Sciatic nerve (tissue), 2 donors: ENCODE measurements around the gene ALX3. TPM values are rescaled to one million over a fixed set of nuclear protein-coding genes. Genes with fewer than 3 reads are reported as not detected.

ENCODE experiments used
- ATAC-seq: fragments of 200-7000 bp; cut with Tn5 transposase; one replicate; pipeline ENCODE4 v1.9.1; 2020; ENCODE audit warnings: mild to moderate bottlenecking, moderate library complexity
- DNase-seq: peaks from one replicate; pipeline ENCODE4 v3.0.0-alpha.2; 2020; ENCODE audit warnings: low spot score
- intact Hi-C: fragments of 100-400 bp; cut with DNase I; formaldehyde crosslinking; loops from one replicate; pipeline ENCODE4 v1.14.2; 2022
- total RNA-seq: library from RNA; stranded (reverse); fragmentation: NEBNext Ultra II Directional; extraction: Animal tissue kit (Norgen Biotek cat#: 25700); gene quantifications from one replicate; pipeline ENCODE4 v1.2.1, GENCODE V29; 2021
- donor health status: DM: no; HTN: no; CAD: no.
- donor health status: DM: no; HTN: no; CAD: no.

ALX3 gene
- total RNA-seq, 1 donor from 2014 or later: not detected

GRCh38 chr1:110068646-110069403, 1.6 kb downstream of the ALX3 start:
- DNase-seq (no peak), ATAC-seq (no peak)
- intact Hi-C loops: no loop called here

- ATAC-seq (no peak), DNase-seq (no peak)
- intact Hi-C loops: no loop called here
These were observed 2.4 kb downstream of the ALX3 start for GRCh38 chr1:110067893-110068645.

- intact Hi-C loops: no loop called here
- no peak for ATAC-seq
- no peak for DNase-seq
These were observed 3.0 kb downstream of the ALX3 start for GRCh38 chr1:110067479-110067892.

GRCh38 chr1:110065841-110066240, 4.6 kb downstream of the ALX3 start:
- no peak for ATAC-seq
- no peak for DNase-seq

GRCh38 chr1:110064576-110065337, 5.7 kb downstream of the ALX3 start:
- DNase-seq (no peak), ATAC-seq (no peak)
- intact Hi-C loops: no loop called here

More at GRCh38 chr1:110065841-110066240, 4.6 kb downstream of the ALX3 start:
- intact Hi-C loops: no loop called here

GRCh38 chr1:110063781-110064180, 6.7 kb downstream of the ALX3 start:
- intact Hi-C loops: no loop called here
- ATAC-seq: no peak
- no peak for DNase-seq

- DNase-seq (no peak), ATAC-seq (no peak)
- intact Hi-C loops: no loop called here
These were observed 7.9 kb downstream of the ALX3 start for GRCh38 chr1:110062612-110063011.

GRCh38 chr1:110061341-110061740, 9.1 kb downstream of the ALX3 start:
- ATAC-seq (no peak), DNase-seq (no peak)
- intact Hi-C loops: no loop called here

GRCh38 chr1:110060662-110061060, 9.8 kb downstream of the ALX3 start:
- DNase-seq: no peak

GRCh38 chr1:110060034-110060661, 10.3 kb downstream of the ALX3 start:
- no peak for ATAC-seq
- DNase-seq: peak; percentile 64
- intact Hi-C loops: no loop called here

More at GRCh38 chr1:110060662-110061060, 9.8 kb downstream of the ALX3 start:
- no peak for ATAC-seq
- intact Hi-C loops: no loop called here

- intact Hi-C loops: no loop called here
- no peak for DNase-seq
These were observed 11.2 kb downstream of the ALX3 start for GRCh38 chr1:110059133-110059863.

GRCh38 chr1:110058591-110058990, 11.9 kb downstream of the ALX3 start:
- DNase-seq (no peak), ATAC-seq (no peak)
- intact Hi-C loops: no loop called here

More at GRCh38 chr1:110059133-110059863, 11.2 kb downstream of the ALX3 start:
- no peak for ATAC-seq

GRCh38 chr1:110057963-110058518, 12.4 kb downstream of the ALX3 start:
- ATAC-seq (peak; percentile 27), DNase-seq (no peak)
- intact Hi-C loops: no loop called here

- intact Hi-C loops: no loop called here
- DNase-seq (no peak), ATAC-seq (no peak)
These were observed 13.7 kb downstream of the ALX3 start for GRCh38 chr1:110056776-110057175.

- ATAC-seq: no peak
- no peak for DNase-seq
- intact Hi-C loops: no loop called here
These were observed 14.2 kb downstream of the ALX3 start for GRCh38 chr1:110056285-110056683.

- intact Hi-C loops: no loop called here
- ATAC-seq (no peak), DNase-seq (no peak)
These were observed 14.8 kb downstream of the ALX3 start for GRCh38 chr1:110055493-110056284.
